Measurements from ENCODE around the gene SDK1.

SDK1 gene

DNA sequence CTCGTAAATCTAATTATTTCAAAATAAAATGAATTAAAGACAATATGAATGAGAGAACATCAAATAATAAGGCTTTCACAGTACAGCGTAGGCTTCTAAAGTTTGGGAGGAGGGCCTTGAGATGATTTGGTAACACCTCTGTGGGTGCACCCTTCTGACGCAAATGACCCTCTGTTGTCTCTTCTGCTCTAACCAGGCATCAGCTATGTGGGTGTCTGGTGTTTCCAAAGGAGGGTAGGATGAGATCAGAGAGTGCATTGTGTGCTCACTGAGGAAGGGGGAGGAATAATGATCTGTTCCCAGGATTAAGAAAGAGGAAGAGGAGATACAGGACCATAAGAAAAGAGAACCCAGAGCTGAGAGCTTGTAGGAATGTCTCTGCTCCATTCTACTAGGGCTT lies 420.4 kb downstream of the SDK1 start:
- TF ChIP-seq, protein P1, sequence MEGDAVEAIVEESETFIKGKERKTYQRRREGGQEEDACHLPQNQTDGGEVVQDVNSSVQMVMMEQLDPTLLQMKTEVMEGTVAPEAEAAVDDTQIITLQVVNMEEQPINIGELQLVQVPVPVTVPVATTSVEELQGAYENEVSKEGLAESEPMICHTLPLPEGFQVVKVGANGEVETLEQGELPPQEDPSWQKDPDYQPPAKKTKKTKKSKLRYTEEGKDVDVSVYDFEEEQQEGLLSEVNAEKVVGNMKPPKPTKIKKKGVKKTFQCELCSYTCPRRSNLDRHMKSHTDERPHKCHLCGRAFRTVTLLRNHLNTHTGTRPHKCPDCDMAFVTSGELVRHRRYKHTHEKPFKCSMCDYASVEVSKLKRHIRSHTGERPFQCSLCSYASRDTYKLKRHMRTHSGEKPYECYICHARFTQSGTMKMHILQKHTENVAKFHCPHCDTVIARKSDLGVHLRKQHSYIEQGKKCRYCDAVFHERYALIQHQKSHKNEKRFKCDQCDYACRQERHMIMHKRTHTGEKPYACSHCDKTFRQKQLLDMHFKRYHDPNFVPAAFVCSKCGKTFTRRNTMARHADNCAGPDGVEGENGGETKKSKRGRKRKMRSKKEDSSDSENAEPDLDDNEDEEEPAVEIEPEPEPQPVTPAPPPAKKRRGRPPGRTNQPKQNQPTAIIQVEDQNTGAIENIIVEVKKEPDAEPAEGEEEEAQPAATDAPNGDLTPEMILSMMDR (conservative IDR thresholded peaks at IDR 0.05), result no peak
- no peak for TF ChIP-seq ZFX (IDR thresholded peaks at IDR 0.05)
- no peak overlapping the region for H3K27ac ChIP-seq

DNA sequence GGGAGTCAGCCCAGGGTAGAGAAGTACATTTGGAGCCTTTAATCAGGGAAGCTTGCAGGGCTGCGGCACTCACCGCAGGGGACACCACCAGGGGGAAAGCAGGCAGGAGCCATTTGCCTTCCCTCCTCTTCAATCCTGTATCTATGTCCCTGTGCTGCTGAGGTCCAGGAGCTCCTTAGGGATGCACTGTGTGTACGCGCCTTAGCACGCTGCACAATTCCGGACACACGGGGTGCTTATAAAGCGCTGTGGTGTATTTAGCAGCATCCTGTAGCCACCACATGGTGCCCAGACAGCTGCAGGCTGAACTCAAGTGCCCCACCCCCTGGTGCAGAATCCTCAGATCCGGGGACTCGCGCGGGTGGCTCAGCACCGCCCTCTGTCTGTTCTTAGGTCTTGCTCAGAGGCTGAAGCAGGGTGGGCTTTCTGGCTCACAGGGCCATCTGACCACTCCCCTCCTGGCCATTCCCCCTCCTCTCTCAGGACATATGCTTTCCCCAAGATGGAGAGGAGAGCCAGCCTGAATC lies 421.4 kb downstream of the SDK1 start:
- TF ChIP-seq ZFX (IDR thresholded peaks at IDR 0.05), result no peak
- TF ChIP-seq, protein P1 (conservative IDR thresholded peaks at IDR 0.05), result peak; percentile 23; the same call in 1 of the 2 replicates
- H3K27ac ChIP-seq, result no peak overlapping the region

DNA sequence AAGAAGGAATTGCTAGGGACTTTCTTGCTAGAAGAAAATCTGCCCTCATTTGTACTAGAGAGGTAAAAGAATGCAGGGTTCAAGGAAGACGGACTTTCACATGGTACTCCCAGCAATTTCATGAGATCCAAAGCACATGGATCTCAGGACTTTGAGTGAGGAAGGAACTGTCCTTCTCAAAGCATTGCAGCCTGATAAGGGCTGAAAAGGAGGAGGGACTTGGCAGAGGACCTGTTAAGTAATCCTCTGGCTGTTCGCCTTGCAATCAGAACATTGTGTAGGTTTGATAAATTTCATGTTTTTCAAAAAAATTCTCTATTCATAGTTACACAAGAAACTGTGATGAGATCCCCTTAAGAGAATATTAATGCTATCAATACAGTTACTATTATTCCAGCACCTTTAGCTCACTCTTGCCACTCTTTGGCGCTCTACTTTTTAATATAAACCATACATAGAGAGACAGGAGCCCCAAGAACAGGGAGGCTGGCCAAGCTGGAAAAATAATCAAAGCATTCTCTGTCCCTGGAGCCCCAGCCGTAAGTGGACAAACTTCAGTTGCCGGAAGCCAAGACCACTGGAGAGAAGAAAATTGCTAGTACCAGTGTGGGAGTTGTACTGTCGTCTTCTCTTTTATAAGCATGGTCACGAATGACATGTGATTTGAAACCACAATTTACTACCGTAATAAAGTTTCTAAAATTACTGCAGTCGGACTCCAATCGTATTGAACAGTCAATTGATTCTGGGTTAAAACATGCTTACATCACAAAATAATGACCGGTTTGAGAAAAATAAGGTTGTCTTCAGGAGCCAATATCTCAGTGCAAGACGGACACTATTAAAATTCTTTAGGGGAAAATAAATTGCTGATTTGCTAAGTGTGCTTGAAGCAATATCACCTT lies 424.4 kb downstream of the SDK1 start:
- H3K27ac ChIP-seq, result no peak overlapping the region
- TF ChIP-seq, protein P1 (conservative IDR thresholded peaks at IDR 0.05), result no peak
- TF ChIP-seq ZFX (IDR thresholded peaks at IDR 0.05), result no peak

DNA sequence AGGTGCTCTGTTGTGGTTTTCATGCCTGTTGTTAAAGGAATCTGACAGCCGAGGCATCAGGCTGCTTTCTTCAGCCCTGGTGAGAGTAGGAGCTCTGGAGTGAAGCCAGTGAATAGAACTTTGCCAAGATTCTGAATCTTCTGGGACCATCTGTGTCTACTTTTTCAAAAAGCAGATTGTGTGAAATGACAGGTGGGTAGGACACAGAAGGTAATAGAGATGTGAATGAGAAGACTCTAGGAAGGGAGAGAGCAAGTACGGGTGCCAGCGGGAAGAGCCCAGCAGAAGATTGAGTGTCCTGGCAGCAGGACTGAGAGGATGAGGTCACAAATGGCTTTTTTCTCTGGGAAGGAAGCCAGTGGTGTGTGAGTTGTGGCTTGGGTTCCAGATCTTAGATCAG lies 429.2 kb downstream of the SDK1 start:
- TF ChIP-seq, protein P1 (conservative IDR thresholded peaks at IDR 0.05), result no peak
- no peak for TF ChIP-seq ZFX (IDR thresholded peaks at IDR 0.05)
- H3K27ac ChIP-seq, result no peak overlapping the region

DNA sequence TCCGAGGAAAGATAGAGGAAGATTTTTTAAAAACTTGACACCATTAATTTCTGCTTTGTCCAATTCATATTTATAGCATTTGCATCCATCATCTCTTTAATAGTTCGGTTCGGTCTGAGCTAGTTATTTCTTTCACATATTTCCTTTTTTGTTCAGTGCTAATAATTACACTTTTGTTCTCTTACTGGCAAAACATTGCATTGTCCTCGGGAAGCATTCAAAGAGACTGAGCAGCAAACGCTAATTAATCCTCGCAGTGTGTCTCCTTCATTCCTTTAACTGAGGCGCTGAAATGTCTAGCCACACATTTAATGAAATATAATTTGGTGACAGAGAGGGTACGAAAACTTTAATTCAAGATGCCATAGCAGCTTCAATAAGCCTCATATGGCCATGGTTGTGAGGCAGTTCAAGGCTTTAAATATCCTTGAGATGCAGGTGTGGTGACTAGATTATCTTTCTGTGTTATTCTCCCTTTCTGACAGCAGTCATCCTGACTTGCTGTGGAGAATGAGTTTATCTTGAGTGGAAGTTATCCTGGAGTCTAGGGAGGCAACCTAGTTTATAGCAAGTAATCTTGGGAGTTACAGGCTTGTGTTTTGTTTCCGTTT lies 431.4 kb downstream of the SDK1 start:
- no peak overlapping the region for H3K27ac ChIP-seq
- TF ChIP-seq ZFX (IDR thresholded peaks at IDR 0.05), result no peak
- TF ChIP-seq, protein P1 (conservative IDR thresholded peaks at IDR 0.05), result no peak

DNA sequence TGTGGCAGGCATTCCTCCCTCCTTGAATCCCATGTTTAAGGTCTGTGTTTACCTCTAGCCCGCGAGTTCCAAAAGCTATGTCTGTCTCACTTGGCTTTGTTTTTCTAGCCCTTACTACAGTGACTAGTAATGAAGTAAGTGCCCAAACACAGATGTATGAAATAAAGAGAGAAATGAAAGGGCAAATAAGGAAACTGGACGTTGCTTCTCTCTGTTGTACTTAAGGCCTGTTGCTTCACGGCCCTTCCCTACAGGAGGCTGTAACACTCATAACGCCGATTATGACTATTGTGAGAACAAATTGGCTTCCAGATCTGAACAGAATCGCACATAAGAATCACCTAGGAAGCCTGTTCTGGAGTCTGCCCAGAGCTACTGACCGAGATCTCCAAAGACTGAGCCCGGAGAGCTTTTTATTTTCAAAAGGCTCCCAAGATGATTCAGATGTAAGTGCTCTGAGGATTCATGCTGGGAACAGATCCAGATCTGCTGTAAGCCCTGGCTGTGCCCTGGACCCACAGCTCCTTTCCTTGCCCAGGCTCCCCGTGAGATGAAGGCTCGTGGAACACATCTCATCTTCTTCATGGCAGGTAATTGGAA lies 432.6 kb downstream of the SDK1 start:
- TF ChIP-seq, protein P1 (conservative IDR thresholded peaks at IDR 0.05), result no peak
- TF ChIP-seq ZFX (IDR thresholded peaks at IDR 0.05), result no peak
- no peak overlapping the region for H3K27ac ChIP-seq

DNA sequence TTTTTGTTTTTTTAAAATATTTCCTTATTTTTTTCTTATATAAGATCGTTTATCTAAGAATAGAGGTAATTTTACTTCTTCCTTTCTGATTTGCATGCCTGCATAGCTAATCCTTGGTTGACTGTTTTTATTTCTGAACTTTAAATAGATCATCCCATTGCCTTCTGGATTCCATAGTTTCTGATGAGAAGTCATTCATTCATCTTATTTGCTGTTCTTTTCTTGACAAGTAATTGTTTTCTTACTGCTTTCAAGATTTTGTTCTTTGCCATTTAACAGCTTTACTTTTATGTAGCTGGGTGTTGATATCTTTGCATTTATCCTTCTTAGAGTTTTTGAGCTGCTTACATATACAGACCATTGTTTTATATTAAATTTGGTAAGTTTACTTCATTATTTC lies 437.9 kb downstream of the SDK1 start:
- TF ChIP-seq ZFX (IDR thresholded peaks at IDR 0.05), result no peak
- TF ChIP-seq, protein P1 (conservative IDR thresholded peaks at IDR 0.05), result no peak

More for the DNA sequence above, 437.9 kb downstream of the SDK1 start:
- no peak overlapping the region for H3K27ac ChIP-seq
